Measurements from ENCODE around the gene BRMS1.

- TF ChIP-seq EZH2phosphoT487 (IDR thresholded peaks at IDR 0.05; ENCODE audit: low read depth, severe bottlenecking, unreplicated experiment) (no peak), CTCF (IDR thresholded peaks at IDR 0.05; ENCODE audit: poor library complexity) (no peak)
Observed at GRCh38 chr11:66345316-66345649, 379 bp upstream of the BRMS1 start.
